GM19397 (cell line): ENCODE results near the gene RERE.
"Not testable (repeated sequence)": the region's sequence is repeated elsewhere in the genome, so short reads cannot be mapped to it uniquely, and the experiment has no call there.

Experiments
- ATAC-seq: cut with Tn5 transposase; IDR thresholded peaks from one replicate; pipeline ENCODE4 v1.9.1; 2021; ENCODE audit warnings: mild to moderate bottlenecking, moderate library complexity; ENCODE audit not compliant: unreplicated experiment

RERE gene

DNA sequence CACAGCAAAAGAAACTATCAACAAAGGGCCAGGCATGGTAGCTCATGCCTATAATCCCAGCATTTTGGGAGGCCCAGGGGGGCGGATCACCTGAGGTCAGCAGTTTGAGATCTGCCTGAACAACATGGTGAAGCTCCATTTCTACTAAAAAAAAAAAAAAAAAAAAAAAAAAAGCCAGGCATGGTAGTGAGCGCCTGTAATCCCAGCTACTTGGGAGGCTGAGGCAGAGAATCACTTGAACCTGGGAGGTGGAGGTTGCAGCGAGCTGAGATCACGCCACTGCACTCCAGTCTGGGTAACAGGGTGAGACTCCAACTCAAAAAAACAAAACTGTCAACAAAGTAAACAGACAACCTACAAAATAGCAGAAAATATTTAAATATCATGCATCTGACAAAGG, 122.0 kb downstream of the RERE start:
- ATAC-seq, result not testable (repeated sequence)

DNA sequence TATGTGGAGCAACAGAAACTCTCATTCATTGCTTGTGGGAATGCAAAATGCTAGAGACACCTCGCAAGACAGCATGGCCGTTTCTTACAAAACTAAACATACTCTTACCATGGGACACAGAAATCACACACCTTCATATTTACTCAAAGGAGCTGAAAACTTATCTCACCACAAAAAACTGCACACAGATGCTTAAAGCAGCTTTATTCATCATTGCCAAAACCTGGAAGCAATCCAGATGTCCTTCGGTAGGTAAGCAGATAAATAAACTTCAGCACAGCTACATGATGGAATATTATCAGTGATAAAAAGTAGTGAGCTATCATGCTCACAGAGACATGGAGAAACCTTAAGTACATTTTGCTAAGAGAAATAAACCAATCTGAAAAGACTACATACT, 124.3 kb downstream of the RERE start:
- no peak for ATAC-seq

DNA sequence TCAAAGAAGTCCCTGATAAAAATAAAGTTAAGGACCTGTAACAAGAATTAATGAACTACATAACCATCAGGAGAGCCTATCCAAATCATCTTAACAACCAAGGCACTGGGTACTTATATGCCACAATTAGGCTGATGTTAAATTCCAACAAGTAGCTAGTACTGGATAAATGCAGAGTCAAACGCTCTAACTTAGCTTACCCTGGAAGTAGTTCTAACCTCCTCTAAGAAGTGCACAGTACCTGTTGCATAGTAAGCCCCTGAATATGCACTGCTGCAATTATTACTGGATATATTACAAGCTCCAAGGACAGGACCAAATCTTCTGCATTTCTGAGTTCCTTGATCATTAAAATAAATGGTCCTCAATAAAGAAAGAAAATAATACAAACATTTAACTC, 125.8 kb downstream of the RERE start:
- no peak for ATAC-seq

DNA sequence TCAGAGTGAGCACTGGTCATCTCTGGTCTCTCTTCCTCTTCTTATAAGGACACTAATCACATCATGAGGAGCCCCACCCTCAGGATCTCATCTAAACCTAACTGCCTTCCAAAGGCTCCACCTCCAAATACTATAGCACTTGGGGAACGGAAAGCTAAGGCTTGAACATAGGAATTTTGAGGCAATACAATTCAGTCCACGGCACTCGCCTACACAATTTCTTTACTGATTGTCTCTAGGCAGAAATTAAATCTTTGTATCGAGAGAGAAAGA, 127.3 kb downstream of the RERE start:
- ATAC-seq, result no peak

DNA sequence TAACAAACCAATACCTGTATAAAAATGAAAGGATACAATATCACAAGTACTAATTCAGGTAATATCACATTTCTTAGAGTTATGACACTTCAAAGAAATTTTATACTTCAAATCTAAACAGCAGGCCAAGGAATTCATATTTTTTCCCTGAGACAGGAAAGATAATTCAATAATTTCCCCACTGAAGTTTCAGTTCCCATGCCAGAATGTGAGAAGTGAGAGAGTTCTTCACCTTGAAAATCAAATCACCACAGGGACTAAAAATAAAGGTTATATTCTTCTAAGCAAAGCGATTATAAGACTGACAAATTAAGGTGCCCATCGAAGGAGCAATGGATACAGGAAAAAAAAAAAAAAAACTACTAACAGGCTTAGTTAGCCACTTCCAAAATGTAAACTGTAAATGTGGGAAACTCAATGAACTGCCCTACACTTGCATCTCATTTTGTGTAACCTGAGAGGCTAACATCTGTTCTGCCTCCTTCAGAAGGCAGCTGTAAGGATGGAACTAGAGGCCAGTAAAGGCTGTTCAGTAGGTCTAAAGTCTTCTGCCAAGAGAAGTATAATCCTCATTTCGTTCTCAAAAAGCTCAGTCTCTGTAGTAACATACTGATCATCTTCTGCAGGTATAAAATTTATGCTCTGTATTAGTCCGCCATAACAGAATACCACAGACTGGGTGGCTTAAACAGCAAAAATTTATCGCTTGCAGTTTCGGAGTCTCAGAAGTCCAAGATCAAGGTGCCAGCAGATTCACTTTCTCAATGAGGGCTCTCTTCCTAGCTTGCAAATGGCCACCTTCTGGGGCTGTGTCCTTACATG, 127.8 kb downstream of the RERE start:
- ATAC-seq, result no peak

DNA sequence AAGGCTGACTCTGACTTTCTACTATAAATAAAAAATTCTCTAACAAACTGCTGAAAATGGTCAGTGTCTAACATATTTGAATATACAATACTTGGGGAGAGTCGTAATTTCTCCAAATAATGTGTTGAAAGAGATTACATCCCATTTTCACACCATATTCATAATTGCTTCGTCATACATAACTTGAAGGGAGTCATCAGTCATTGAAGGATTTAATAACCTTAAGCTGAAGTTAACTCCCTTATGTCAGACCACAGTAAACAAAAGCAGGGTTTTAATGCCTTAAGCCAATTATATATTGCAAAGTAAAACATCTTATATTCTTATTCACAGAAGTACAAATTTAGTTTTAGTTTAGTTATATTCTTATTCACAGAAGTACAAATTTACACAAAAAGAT, 129.9 kb downstream of the RERE start:
- ATAC-seq, result no peak

DNA sequence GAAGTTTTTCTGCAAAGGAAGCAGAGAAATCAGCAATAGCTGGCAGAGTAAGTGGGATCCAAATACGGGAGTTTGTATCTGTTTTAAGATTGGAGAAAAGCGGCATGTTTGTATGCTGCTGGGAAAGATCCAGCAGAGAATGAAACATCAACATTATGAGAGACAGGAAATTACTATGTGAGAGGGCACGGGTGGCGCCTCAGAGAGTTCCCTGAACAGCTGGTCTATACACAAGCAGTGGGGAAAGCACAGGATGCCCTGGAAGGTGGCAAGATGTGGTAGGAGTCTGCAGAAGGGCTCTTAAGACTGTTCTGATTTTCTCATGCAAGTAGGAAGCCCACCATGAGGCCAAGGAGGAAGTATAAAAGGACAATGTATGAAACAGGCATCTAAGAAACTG, 130.4 kb downstream of the RERE start:
- ATAC-seq, result no peak

DNA sequence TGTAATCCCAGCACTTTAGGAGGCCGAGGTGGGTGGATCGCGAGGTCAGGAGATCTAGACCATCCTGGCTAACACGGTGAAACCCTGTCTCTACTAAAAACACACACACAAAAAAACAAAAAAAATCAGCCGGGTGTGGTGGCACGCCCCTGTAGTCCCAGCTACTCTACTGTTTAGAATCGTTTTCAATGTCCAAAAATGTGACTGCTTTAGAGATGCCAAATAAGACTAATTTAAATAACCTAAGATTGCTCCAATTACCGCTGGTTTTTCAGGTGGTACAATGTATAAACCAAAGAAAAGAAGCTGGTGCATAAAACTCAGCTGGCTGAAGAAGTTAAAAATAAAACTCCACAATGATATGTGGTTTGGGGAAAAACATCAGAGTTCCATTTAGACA, 132.0 kb downstream of the RERE start:
- no peak for ATAC-seq

DNA sequence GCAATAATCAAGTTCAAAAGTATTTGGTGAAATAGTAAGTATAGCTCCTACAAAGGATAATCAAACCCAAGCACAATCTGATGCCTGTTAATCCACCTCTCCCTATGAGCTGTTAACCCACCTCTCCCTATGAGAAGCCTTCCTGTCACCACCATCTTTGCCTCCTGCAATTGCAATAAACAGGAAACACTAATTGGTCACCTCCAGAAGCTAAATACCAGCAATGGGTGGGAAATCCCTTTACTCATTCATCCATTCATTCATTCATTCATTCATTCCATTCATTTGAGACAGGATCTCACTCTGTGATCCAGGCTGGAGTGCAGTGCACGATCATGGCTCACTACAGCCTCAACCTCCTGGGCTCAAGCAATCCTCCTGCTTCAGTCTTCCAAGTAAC, 132.8 kb downstream of the RERE start:
- no peak for ATAC-seq

DNA sequence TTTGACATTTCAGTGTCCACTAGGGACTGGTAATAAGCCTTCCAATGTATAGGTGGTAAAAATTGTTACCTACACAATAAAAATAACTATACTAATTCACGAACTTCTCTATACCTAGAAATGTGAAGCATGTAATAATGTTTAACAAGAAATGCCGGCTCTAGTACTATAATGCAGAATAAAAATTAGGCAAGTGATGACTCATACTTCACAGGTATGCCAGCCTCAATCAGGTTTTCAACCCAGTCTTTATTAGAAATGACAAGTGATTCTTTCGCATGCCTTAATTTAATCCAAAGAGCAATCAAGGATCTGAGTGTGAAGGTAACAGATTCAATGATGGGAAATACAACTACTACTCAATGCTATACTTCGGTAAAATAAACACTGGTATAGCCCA, 134.9 kb downstream of the RERE start:
- ATAC-seq, result no peak

DNA sequence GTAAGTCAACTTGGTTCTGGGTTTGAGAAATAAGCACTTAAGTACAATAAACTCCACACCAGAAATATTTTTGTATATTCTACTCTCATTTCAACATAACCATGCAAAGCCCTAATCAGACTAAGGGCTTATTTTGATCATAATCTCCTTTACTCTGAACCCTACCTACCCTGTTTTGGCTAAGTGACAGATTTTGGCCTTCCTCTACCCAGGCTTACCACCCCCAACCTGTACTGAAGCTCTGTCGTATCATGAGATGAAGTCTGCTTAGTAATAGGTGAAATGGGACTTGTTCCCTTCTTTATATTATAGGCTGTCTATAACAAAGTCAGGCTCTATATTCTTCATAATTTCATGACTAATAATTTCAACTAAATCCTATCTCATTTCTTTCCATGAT, 135.5 kb downstream of the RERE start:
- no peak for ATAC-seq

DNA sequence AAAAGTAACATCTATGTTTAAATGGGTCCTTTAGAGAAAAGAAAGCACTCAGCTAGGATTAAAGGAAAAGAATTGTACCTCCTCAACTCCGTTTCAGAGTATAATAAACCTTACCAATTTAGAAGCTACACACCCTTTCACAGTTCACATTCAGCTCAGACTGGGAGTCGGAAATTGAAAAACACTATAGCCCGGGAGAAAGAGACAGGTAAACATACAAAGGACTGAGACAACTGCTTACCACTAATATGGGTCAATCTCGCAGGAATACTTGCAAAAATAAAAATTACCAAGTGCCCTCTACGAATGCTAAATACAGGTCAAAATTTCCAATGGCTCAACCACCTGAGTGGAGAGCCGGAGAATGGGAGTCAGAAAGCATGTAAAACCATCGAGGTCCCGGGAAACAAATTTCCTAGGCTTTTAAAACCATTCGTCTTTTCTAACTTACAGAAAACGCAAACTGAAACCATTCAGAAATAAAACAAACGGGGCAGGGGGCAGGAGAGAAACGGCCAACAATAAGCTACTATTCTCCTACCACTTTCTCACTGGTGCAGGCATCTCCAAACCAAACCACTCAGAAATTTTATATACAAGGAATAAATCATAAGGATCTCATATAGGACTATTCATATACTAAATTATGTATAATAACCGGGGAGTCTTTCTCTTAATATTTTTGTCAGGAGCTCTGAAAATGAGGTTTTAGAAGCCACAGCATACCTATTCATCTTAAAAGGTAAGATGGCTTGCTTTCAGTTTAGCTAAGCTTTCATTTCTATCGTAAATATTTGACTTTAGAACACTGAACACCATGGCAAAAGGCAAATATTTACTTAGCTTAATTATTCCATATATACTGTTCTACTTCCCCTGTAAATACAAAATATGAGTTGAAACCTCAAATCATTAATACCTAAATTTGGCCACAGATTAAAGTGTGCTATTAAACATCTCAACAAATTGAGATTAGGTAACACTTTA, 136.5 kb downstream of the RERE start:
- ATAC-seq, result no peak

DNA sequence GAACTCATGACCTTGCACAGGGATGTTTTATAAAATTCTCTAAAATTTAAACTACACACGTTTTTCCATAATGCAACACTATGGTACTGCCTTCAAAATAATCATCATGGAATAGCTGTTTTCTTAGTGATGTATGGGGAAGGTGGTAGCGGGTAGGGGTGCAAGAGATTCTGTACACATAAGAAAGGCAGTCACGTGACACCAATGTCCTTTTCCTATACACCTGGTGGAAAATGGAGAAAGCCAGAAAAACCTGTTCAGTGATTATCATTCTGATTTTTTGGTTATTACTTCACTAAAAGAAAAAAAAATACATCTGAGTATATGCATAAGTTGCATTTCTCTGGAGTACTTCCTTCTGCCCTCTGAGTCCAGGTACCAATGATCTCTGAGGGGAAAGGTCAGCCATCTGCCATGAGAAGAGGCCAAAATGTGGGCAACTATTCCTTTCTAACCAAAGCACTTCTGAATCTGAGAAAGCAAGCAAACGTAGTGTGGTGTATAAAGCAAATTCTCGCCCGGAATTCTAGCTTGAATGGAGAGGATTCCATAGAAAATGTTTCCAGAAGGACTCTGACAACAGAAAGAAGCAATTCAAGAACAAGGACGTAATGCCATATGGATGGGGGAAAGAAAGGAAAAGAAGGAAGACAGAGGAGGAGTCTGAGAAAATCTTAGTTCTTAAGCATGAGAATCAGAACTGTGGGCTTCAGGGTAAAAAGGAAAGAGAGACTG, 137.3 kb downstream of the RERE start:
- no peak for ATAC-seq

DNA sequence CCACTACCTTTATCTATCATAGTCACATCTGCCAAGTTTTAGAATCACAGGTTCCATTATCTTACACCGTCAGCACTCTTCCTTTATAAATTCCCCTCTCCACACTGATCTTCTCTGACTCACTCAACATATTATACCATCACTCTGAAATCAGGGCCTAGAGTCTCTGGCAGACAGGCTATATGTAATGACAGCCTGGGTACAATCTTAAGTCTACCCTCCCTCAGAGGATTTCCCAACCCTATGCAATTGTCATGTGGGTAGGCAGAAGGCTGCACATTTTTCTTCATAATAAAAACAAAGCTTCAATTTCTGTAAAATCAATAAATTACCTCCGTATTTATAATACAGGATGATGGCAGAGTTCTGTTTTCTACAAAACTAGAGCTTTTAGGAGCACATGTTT, 138.0 kb downstream of the RERE start:
- ATAC-seq, result no peak

DNA sequence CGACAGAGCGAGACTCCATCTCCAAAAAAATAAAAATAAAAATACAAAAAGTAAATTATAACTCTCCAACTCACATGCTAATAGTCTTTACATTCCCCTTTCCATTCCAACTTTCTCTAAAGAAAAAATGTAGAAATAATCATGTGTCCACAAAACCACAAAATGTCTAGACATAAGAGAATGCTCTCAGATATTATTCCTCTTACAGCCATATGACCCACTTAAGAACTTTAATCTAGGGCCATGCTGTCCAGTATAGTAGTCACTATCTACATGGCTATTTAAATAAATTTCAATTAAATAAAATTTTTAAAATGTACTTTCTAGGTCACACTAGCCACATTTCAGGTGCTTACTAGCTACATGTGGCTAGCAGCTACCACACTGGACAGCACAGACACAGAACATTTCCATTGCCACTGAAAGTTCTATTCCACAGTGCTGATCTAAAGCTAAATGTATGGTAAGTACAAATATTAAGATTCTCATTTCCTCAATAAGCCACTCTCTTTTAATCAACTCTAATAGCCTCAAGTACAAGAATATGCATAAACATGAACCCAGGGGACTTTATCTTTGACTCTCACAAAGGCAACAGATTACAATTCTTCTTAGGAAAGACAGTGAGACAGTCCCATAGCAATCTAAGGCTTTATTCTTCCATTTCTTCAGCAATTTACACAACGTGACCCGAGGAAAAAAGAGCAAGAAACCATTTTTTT, 138.6 kb downstream of the RERE start:
- ATAC-seq, result no peak

DNA sequence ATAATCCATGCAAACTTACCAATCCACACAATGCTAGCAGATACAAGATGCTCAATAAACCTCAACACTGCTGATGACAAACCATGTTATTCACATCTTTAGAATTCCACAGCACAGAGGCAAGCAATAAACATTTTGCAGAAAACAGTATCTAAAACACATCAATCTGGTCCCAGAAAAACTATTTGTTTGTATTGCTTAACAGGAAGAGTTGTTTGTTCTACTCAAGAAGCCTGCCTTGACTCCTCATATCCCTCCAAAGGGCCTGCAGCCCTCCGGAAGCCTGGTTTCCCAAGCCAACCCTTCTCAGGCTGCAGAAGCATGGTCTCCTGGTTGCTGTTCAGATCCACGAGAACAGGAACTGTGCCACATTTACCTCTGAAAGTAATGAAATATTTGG, 139.7 kb downstream of the RERE start:
- no peak for ATAC-seq

DNA sequence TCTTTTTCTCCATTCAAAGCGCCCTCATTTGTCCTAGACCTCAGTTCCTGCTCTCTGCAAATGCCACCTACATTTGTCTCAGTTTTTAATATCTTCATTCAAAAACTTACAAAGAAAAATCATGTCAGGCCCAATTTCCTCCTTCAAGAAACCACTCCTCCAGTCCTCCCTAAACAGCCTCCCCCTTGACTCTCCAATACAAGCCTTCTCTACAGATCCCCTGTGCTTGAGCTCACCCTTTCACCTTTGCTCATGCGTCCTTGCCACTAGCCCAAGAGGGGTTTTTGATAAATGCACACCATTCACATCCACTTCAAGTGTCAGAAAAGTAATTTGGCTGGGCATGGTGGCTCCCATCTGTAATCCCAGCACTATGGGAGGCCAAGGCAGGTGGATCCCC, 140.6 kb downstream of the RERE start:
- ATAC-seq, result no peak

DNA sequence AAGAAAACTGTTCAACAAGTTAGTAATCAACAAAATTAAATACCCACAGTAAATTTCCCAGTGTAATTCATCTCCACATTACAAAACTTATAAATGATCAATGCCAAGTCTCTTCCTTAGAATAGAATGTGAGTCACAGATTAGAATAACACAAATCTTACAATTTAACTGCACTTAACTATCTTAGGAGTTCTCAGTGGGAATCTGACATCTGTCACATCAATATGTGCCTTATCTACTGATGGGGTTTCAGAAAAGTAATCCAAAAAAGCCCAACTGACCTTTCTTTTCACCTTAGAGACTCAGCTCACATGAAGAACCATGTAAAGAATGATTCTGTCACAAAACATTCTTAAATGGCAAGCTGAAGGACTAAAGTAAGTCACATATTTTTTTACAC, 141.4 kb downstream of the RERE start:
- ATAC-seq, result no peak

DNA sequence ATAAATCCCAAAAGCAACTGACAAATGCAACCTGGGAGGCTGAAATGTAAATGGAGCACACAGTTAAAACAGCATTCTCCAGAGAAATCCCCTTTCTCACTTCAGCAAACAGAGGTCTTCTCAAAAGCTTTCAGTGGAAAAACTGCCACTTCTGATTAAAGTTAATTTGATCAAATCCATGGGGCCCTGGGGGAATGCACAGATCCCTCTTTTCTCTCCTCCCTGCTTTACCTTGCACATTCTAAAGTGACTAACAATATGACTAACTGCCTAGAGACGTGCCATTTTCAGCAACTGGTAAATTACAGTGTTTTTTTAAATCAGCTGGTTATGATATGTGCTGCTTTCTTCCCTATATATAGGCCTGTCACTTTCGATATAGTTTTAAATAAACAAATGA, 142.5 kb downstream of the RERE start:
- ATAC-seq, result no peak

DNA sequence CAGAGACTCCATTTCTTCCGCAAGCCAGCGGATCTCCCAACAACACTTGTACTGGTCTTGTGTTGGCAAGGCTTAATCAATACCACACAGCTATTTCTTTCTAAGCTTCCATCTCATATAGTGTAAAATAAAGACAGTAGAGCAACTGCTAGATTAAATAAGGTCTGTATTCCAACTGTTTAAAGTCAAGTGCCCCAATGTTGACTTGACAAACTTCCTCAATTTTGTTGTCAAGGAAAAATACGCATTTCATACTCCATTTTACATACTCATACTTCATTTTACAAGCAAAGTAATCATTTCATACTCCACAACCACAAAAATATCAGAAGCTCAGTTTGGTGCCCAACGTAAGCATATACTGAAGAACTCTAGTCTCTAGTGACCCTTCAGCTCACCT, 143.0 kb downstream of the RERE start:
- no peak for ATAC-seq

DNA sequence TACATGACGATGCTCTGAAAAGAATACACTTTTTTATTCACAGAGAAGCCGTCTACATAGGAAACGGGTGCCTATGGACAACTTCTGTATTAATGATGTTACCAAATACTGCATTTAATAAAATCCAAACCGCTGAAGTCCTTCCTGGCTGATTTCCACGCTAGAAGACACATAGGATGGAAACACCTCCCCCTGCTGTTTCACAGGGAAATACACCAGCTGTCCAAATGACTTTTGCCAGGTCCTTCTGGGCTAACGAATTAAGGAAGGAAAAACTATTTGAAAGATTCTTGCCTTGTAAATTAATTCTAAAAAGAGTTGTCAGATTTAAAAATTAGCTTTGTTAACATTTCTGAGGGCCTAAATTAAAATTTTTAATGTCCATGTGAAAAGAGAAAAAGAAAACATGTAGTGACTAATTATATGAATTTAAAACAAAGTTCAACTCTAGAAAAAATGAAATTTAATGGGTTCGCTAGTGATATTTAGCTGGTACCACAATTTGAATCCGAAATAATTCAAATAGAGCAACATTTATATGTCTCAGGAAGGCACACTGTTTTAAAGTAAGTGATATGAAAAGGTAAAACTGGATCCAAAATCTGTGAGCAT, 146.0 kb downstream of the RERE start:
- no peak for ATAC-seq
